Sigmoid colon (tissue), 4 donors: Measurements from ENCODE around the gene PEX16.

Source experiments
- POLR2A ChIP-seq, 2 donors: fragments of 450-650 bp; IDR thresholded peaks; one replicate each; pipeline ENCODE4 v1.6.1; 2016; ENCODE audit warnings: antibody characterized with exemption in 2 of 2, mild to moderate bottlenecking in 2 of 2, moderate library complexity in 2 of 2
- POLR2AphosphoS5 ChIP-seq, 4 donors: sonication (generic); formaldehyde crosslinking; IDR thresholded peaks; one replicate each; pipeline ENCODE4 v1.6.1; 2017; ENCODE audit warnings: antibody characterized with exemption in 4 of 4
- TF ChIP-seq, protein P1 (sequence below), 4 experiments: fragments of 450-650 bp in 3 of 4; fragments of 200-600 bp in 1 of 4; IDR thresholded peaks; one replicate each; pipeline ENCODE4 v1.5.1; 2016 to 2019; ENCODE audit warnings: antibody characterized with exemption in 4 of 4, mild to moderate bottlenecking in 3 of 4, moderate library complexity in 2 of 4

DNA sequence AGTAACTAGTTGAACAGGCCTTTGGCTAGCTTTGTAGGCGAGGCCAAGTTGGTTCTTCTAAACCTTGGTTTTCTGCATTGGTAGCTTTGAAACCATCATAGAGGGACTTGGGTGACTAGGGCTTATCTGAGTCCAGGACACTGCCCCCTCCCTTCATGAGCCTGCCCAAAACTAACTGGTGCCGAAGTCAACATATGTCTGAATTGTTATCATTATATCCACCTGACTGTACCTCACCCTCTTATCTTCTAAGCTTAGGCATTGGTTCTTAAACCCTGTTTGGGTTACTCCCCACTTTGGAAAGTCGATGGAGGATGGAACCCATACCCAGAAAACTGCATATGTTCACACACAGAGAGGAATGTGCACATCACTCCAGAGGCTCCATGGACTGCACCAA is 39.8 kb downstream of the PEX16 start:
- TF ChIP-seq, protein P1, sequence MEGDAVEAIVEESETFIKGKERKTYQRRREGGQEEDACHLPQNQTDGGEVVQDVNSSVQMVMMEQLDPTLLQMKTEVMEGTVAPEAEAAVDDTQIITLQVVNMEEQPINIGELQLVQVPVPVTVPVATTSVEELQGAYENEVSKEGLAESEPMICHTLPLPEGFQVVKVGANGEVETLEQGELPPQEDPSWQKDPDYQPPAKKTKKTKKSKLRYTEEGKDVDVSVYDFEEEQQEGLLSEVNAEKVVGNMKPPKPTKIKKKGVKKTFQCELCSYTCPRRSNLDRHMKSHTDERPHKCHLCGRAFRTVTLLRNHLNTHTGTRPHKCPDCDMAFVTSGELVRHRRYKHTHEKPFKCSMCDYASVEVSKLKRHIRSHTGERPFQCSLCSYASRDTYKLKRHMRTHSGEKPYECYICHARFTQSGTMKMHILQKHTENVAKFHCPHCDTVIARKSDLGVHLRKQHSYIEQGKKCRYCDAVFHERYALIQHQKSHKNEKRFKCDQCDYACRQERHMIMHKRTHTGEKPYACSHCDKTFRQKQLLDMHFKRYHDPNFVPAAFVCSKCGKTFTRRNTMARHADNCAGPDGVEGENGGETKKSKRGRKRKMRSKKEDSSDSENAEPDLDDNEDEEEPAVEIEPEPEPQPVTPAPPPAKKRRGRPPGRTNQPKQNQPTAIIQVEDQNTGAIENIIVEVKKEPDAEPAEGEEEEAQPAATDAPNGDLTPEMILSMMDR (IDR thresholded peaks at IDR 0.05), result no peak
- TF ChIP-seq POLR2A (IDR thresholded peaks at IDR 0.05), result no peak
- no peak for TF ChIP-seq POLR2AphosphoS5 (IDR thresholded peaks at IDR 0.05)
